SIG-M5 treated with dmso at 0.1 percent for 504 hours (cell line): ENCODE measurements around the gene CACNA1H.
"Not testable (repeated sequence)": the region's sequence is repeated elsewhere in the genome, so short reads cannot be mapped to it uniquely, and the experiment has no call there.

Experiments
- DNase-seq: peaks from one replicate; lab custom pipeline; 2025; ENCODE audit not compliant: unreplicated experiment; lab: John Stamatoyannopoulos, UW

CACNA1H gene

DNA sequence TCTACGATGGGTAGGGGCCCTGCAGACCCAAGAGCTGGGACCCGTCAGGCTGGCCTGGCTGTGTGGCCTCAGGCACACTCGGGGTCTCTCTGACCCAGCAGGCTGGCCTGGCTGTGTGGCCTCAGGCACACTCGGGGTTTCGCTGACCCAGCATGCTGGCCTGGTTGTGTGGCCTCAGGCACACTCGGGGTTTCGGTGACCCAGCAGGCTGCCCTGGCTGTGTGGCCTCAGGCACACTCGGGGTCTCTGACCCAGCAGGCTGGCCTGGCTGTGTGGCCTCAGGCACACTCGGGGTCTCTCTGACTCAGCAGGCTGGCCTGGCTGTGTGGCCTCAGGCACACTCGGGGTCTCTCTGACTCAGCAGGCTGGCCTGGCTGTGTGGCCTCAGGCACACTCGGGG lies 37.9 kb downstream of the CACNA1H start:
- DNase-seq = not testable (repeated sequence)

- DNase-seq = no peak
Measured at GRCh38 chr16:1192384-1193073, 39.6 kb downstream of the CACNA1H start.

DNA sequence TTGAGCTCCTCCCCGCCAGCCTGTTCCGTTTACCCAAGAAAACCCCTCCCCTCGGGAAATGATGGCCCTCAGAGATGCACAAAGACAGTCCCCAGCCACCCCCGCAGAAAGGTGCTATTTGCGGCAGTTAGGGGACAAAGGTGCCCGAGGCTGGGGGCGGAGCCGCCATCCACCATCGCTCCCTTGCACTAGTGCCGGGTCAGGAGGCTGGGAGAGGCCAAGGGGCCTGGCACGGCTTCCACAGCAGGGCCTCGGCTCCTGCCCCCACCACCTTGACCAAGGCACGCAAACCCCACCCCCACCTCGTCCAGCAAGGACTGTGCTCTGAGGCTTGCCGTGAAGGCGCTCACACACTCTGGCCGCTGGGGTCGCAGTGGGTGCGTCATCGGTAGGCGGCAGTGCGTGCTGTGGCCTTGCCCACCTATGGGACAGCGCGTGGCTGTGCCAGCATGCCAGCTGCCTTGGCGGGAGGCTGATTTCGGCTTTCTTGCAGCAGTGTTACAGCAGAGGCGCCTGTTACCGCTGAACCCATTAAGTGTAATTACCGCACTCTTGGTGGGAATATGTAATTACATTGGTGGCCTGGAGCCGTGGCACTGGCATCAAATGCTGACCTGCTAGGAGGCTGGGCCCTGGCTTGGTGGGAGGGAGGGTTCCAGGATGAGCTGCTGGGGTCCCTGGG lies 40.4 kb downstream of the CACNA1H start:
- no peak for DNase-seq

DNA sequence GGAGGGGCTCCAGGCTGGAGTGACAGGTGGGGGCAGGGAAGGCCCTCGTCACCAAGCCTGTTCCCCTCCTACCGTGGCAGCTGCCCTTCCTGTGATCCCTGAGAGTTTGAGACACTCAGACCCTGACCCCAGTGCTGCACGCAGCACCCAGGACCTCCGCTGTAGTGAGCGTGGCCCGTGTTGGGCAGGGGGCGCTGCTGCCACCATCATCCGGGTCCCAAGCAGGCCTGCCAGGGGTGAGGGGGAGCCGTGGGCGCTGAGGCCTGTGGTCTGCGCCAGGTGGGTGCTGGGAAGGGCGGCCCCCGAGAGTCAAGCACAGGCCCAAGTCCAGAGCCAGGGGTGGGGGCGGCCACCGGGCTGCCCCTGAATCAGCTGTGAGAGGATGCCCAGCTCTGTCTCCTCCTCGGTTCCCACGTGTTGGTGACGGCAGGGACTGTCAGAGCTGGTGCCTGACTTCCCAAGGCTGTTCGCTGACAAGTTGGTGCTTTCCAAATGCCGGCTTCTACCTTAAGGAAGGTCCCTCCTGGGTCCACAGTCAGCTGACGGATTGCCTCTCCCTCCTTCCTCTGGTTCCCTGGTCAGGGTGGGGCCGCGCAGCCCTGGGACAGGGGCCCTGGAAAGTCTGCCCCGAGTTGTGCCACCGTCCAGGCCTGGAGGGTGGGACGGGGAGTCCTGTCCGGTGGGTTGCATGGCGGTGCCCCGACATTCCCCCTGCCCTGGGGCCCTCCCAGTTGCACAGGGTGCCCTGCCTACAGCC lies 41.1 kb downstream of the CACNA1H start:
- DNase-seq = no peak

DNA sequence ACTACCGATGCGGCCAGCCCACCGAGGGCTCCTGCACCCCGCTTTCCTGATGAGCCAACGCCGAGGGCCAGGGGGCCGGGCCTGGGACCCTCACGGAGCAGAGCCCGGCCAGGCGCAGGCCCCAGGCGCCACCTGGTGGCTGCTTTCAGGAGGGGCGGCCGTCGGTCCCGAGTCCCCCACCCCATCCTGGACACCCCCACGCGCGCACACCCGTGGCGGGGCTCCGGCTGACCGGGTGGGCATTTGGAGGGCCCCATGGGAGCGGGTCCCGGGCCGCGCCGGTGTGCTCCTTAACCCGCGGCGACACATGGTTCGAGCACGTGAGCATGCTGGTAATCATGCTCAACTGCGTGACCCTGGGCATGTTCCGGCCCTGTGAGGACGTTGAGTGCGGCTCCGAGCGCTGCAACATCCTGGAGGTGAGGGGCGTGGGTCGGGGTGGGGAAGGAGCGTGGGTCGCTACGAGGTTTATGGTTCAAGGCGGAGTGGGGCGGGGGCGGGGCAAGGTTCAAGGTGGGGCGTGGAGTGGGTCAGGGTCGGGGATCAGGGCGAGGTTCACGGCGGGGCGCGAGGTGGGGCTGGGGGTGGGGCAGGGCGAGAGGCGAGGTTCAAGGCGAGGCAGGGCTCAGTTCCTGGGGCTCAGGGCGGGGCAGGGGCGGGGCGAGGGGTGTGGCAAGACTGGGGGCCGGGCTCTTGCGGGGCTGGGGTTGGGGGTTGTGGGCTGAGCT lies 41.9 kb downstream of the CACNA1H start:
- no peak for DNase-seq

DNA sequence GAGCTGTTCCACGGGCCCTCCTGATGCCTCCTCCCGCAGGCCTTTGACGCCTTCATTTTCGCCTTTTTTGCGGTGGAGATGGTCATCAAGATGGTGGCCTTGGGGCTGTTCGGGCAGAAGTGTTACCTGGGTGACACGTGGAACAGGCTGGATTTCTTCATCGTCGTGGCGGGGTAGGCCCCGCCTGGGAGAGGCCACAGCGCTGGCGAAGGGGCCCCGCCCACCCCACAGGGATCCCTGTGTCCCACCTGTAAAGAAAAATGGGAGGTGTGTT lies 42.4 kb downstream of the CACNA1H start:
- no peak for DNase-seq

DNA sequence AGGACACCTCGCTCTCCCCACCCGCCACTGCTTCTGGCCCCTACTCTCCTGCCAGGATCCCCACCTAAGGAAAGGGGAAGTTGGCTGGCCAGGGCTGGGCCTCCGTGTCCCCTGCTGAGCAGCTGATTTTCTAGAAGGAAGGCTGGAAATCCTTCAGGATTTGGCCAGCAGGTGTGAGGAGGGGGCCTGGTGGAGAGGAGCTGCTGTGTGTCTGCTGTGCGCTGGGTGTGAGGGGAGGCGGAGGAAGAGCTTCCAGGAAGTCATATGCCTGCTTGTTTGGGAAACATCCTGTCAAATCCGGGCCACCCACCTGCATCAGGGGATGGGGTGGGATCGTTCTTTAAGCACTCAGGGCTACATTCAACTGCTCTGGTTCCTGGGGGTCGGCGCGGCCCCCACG lies 43.6 kb downstream of the CACNA1H start:
- no peak for DNase-seq

DNA sequence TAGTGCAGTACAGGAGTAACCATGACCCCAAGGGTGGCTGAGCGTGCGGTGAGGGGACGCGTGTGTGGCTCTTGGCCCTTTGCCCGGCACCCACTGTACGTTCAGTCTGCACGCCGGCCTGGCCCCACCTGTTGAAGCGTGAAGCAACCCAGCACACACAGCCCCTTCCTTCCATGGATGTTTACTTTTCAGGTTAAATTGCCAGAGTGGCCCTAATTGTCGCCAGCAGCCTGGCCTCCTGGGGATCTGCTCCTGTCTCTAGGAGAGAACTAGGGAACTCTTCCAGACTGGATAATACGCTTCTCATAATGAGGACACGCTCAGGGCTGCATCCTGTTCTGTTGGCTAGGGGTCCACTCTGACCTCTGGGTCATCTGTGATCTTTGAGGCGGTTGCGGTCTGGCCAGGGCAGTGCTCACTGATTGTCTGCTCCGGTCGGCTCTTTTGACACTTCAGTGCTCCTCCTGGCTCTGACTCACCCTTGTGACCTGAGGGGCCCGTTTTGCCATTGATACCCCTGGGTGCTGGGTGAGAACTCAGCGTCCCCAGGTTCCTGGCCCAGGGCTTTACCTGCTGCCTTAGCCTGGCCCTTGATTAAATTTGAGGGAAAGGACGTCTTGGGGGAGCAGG lies 44.4 kb downstream of the CACNA1H start:
- no peak for DNase-seq

GRCh38 chr16:1198194-1198593 lies 45.3 kb downstream of the CACNA1H start:
- DNase-seq = no peak

DNA sequence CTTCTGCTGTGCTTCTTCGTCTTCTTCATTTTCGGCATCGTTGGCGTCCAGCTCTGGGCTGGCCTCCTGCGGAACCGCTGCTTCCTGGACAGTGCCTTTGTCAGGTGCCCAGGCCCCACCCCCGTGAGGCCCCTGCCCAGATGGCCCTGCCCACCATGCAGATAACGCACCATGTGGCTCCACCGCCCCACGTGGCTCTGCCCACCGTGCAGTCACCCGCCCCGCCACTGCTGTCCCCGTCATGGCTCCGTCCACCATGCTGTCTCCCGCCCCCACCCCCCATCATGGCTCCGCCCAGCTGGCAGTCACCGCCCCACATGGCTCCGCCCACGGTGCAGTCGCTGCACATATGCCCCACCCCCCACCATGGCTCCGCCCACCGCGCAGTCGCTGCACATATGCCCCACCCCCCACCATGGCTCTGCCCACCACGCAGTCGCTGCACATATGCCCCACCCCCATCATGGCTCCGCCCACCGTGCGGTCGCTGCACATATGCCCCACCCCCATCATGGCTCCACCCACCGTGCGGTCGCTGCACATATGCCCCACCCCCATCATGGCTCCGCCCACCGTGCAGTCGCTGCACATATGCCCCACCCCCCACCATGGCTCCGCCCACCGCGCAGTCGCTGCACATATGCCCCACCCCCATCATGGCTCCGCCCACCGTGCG lies 45.9 kb downstream of the CACNA1H start:
- DNase-seq = not testable (repeated sequence)

DNA sequence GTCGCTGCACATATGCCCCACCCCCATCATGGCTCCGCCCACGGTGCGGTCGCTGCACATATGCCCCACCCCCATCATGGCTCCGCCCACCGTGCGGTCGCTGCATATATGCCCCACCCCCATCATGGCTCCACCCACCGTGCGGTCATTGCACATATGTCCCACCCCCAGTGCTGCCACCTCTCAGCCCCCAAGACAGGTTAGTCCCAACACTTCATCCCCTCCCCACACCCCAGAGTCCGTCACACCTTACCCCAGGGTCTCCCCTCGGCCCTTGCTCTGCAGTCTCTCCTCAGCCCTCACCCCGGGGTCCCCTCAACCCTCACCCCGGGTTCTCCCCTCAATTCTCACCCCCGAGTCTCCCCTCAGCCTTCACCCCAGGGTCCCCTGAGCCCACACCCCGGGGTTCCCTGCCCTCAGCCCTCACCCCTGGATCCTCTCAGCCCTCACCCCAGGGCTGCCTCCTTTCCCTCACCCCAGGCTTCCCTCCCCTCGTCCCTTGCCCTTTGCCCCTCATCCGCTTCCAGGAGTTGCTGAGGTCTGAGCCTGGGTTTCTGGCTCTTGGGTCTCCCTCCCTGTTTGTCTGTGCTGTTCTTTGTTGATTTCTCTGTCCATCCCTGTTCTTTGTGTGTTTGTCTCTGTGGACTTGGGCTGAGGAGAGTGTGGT lies 46.6 kb downstream of the CACNA1H start:
- no peak for DNase-seq

- no peak for DNase-seq
Measured at GRCh38 chr16:1200014-1200627, 47.2 kb downstream of the CACNA1H start.

GRCh38 chr16:1201444-1201843 lies 48.5 kb downstream of the CACNA1H start:
- no peak for DNase-seq

- no peak for DNase-seq
Measured at GRCh38 chr16:1202274-1202673, 49.4 kb downstream of the CACNA1H start.

DNA sequence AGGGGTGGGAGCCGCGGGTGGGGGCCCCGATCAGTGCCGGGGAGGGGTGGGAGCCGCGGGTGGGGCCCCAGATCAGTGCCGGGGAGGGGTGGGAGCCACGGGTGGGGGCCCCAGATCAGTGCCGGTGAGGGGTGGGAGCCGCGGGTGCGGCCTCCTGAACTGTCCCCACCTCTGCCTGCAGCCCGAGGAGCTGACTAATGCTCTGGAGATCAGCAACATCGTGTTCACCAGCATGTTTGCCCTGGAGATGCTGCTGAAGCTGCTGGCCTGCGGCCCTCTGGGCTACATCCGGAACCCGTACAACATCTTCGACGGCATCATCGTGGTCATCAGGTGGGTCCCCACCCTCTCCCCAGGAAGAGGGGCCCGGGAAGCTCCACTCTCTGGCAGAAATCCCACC lies 52.0 kb downstream of the CACNA1H start:
- no peak for DNase-seq

DNA sequence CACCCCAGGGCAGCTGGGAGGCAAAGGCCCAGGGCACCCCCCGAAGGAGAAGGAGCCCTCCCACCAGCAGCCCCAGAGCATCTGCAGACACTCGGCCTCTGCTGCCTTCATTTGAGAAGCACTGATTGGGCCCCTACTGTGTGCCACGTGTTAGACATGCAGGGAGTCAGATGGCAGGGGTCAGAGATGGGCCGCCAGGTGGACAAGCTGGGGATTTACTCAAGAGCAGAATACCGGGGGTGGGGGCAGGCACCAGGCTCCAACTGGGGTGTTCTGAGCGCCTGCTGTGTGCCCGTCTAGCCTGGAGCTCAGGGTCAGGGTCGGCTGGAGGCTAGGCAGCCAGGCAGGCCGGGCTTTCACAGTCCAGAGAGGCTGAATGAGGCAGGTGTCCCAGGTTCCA lies 53.4 kb downstream of the CACNA1H start:
- DNase-seq = no peak

DNA sequence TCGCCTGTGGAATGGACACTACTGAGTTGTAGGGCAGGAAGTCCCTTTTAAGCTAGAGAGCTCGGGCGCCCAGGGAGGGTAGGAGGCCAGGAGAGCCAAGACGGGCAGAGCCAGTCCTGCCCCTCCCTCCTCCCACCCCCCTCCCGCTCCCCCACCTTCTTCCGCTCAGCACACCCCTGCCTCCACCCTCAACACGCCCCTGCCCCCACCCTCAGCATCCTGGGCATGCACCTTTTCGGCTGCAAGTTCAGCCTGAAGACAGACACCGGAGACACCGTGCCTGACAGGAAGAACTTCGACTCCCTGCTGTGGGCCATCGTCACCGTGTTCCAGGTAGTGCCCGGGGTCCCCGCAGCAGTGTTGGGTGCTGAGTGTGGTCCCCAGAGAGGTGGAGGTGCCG lies 53.9 kb downstream of the CACNA1H start:
- no peak for DNase-seq

GRCh38 chr16:1208239-1208830 lies 55.4 kb downstream of the CACNA1H start:
- DNase-seq = no peak

DNA sequence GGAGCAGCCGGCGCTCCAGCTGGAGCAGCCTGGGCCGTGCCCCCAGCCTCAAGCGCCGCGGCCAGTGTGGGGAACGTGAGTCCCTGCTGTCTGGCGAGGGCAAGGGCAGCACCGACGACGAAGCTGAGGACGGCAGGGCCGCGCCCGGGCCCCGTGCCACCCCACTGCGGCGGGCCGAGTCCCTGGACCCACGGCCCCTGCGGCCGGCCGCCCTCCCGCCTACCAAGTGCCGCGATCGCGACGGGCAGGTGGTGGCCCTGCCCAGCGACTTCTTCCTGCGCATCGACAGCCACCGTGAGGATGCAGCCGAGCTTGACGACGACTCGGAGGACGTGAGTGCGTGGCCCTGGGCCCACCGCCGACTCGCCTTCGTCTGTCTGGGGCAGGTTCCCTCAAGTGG lies 56.2 kb downstream of the CACNA1H start:
- DNase-seq = no peak
